RWPE1 (cell line): Measurements from ENCODE around the gene PDE4D.

ENCODE experiments used
- CTCF ChIA-PET: fragments of 350-600 bp; sonication (Branson Sonifier 250); formaldehyde crosslinking; extraction: SDS; loops from one replicate; lab custom pipeline; 2021; lab: Yijun Ruan, JAX
- POLR2A ChIA-PET: fragments of 400-600 bp; formaldehyde crosslinking; extraction: SDS; loops from one replicate; lab custom pipeline; 2020; ENCODE audit warnings: antibody characterized with exemption; ENCODE audit not compliant: low non-redundant PET; lab: Yijun Ruan, JAX
- DNase-seq: peaks from one replicate; pipeline ENCODE4 v3.0.0; 2012; ENCODE audit warnings: low spot score
- H3K27ac ChIP-seq: fragments of 450-650 bp; 2 replicates; pipeline ENCODE4 v1.5.1; 2017
- CTCF ChIP-seq: fragments of 450-650 bp; conservative IDR thresholded peaks from 2 replicates; pipeline ENCODE4 v1.5.1; 2017; ENCODE audit warnings: low read depth, mild to moderate bottlenecking

Gene PDE4D

GRCh38 chr5:58987193-58987592, 906.3 kb downstream of the PDE4D start:
- ChIA-PET POLR2A (no interaction called here), CTCF (interaction anchor here (0.7 kb wide), 1 partner anchor 100 kb away, joined by 3 read pairs; no protein-coding TSS in a partner anchor)
- no peak for TF ChIP-seq CTCF
- no peak for DNase-seq
- H3K27ac ChIP-seq = no peak overlapping the region

DNA sequence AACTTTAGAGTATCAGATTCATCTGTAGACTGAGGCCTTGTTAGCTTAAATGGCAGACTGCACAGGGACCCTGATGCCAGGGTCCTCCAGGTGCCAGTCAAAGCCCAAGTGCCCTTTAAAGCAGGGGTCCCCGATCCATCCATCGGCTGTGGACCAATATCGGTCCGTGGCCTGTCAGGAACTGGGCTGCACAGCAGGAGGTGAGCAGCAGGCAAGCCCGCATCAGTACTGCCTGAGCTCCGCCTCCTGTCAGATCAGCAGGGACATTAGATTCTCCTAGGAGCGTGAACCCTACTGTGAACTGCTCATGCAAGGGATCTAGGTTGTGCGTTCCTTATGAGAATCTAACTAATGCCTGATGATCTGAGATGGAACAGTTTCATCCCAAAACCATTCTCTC, 907.2 kb downstream of the PDE4D start:
- no peak for DNase-seq
- POLR2A ChIA-PET = no interaction called here
- no peak overlapping the region for H3K27ac ChIP-seq
- no peak for TF ChIP-seq CTCF
- CTCF ChIA-PET = interaction anchor here (1.8 kb wide), 1 partner anchor 100 kb away, joined by 7 read pairs; no protein-coding TSS in a partner anchor

DNA sequence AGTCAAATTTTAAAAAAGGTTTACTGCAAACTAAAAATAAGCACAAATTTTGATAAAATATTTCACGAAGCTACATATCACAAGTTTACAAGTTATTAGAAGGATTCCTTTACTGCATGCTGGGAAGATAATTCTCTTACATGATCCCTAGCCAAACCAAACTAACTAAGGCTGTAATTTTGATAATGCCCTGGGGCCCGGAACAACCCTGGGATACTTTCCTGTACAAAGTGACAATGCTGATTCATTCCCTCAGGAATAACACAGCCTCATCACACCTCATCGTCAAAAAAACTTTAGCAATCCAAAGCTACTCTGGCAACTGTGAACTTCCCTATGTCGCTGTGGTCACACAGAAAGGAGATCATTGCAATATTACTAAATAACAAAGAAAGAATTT, 907.8 kb downstream of the PDE4D start:
- DNase-seq = no peak
- H3K27ac ChIP-seq = no peak overlapping the region
- CTCF ChIA-PET = interaction anchor here (1.0 to 1.8 kb wide), 2 partner anchors 99 to 395 kb away, joined by 4 to 7 read pairs; no protein-coding TSS in a partner anchor
- TF ChIP-seq CTCF = no peak
- POLR2A ChIA-PET = no interaction called here

DNA sequence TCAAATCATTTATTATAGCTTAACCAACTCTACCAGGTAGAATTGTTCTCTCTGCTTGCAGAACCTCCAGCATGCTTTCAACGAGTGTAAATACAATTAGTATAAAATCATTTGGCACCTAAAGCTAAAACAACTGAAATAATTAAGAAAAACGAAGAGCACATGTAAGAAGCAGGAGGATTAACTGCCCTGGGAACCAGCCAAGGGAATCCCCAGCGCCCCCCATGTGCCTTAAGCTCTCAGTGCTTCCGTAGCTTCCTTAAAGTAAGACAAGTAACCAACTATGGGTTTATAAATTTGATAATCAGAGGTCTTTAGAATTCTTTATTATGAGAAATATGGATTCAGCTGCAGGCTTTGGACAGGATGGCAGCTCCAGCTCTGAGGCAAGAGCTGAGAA, 908.2 kb downstream of the PDE4D start:
- CTCF ChIA-PET = interaction anchor here (1.0 to 1.8 kb wide), 2 partner anchors 99 to 395 kb away, joined by 4 to 7 read pairs; no protein-coding TSS in a partner anchor

DNA sequence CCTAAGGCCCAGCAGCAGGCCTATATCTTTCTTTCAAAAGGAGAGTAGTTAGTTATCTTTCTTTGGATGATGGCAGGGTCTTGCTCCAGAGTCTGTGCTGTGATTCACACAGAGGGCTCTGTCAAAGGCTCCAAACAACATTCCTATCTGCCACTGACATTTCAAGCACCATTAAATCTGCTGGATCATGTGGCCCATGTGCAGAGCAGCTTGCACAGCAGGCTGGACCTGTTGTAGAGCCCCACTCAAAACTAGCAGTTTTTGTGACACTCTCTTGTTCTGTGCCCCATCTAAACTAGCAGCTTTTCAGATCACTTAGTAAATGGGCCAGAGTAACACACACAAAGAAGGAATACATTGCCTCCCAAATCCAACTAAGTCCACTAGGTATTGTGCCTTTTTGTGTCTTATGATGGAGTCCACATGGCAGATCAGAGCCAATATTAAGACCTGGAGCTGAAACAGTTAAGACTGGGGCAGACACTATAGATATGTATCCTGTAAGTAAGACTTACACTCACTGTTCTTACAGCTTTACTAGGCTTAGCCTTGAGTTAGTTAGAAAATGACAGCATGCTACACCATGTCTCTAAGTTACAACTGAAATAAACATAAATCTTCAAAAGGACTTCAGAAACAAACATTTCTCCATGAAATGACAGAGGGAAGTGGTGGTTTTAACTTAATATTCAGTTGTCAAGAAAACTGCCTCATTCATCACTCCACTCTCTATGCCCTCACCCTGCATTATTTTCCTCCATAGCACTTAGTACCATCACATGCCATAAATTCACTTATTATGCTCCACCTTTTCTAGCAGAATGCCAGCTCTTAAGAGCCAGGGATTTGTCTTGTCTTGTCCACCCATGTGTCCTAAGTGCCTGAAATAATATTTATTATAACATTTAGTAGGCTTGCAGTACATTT, 909.7 kb downstream of the PDE4D start:
- DNase-seq = no peak
- CTCF ChIA-PET = interaction anchor here (0.9 to 1.2 kb wide), 2 partner anchors 15 to 97 kb away, joined by 3 to 4 read pairs; no protein-coding TSS in a partner anchor
- POLR2A ChIA-PET = no interaction called here
- no peak for TF ChIP-seq CTCF
- H3K27ac ChIP-seq = no peak overlapping the region

More for the DNA sequence above, 908.2 kb downstream of the PDE4D start:
- TF ChIP-seq CTCF = no peak
- no peak for DNase-seq
- POLR2A ChIA-PET = no interaction called here
- H3K27ac ChIP-seq = no peak overlapping the region

DNA sequence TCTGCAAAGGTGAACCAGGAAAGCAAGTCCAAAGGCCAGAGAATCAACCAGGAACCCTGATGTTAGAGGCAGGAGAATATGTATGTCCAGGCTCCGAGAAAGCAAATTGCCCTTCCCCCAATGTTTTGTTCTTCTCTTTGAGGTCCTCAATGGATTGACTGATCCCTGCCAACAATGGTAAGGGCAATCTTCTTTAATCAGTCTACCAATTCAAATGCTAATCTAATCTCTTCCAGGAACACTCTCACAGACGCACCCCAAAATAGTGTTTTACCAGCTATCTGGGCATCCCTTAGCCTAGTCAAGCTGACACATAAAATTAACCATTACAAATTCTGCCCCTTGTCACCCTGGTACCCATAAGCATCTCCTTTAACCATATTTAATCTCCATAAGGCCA, 912.6 kb downstream of the PDE4D start:
- CTCF ChIA-PET = interaction anchor here (0.5 kb wide), 1 partner anchor 68 kb away, joined by 4 read pairs; no protein-coding TSS in a partner anchor
- no peak for TF ChIP-seq CTCF
- POLR2A ChIA-PET = no interaction called here
- DNase-seq = no peak
- H3K27ac ChIP-seq = no peak overlapping the region
